Choroid plexus epithelial cell (primary cell): ENCODE measurements around the gene SLC27A2.

ENCODE experiments used
- DNase-seq: peaks from one replicate; pipeline ENCODE4 v3.0.0-alpha.2; 2010; ENCODE audit warnings: low read depth
- H3K4me3 ChIP-seq: 2 replicates; pipeline ENCODE4 v1.5.1; 2011; ENCODE audit warnings: low read depth, mild to moderate bottlenecking, control low read depth, low read length, moderate library complexity
- CTCF ChIP-seq: conservative IDR thresholded peaks from 2 replicates; pipeline ENCODE4 v1.5.1; 2011; ENCODE audit warnings: low read depth, mild to moderate bottlenecking, control low read depth, inconsistent platforms, low read length, moderate library complexity

Gene SLC27A2

GRCh38 chr15:50190166-50190570, 8.2 kb downstream of the SLC27A2 start:
- TF ChIP-seq CTCF: no peak
- DNase-seq: no peak
- H3K4me3 ChIP-seq: no peak overlapping the region

- DNase-seq: no peak
- no peak overlapping the region for H3K4me3 ChIP-seq
- no peak for TF ChIP-seq CTCF
These were observed 8.7 kb downstream of the SLC27A2 start for GRCh38 chr15:50190723-50191122.

- no peak overlapping the region for H3K4me3 ChIP-seq
- DNase-seq: no peak
- no peak for TF ChIP-seq CTCF
These were observed 10.2 kb downstream of the SLC27A2 start for GRCh38 chr15:50192164-50192563.

- no peak overlapping the region for H3K4me3 ChIP-seq
- TF ChIP-seq CTCF: no peak
- no peak for DNase-seq
These were observed 11.1 kb downstream of the SLC27A2 start for GRCh38 chr15:50192926-50193620.

GRCh38 chr15:50202003-50202402, 20.0 kb downstream of the SLC27A2 start:
- DNase-seq: no peak
- no peak overlapping the region for H3K4me3 ChIP-seq
- TF ChIP-seq CTCF: no peak

- no peak for TF ChIP-seq CTCF
- no peak overlapping the region for H3K4me3 ChIP-seq
- no peak for DNase-seq
These were observed 24.0 kb downstream of the SLC27A2 start for GRCh38 chr15:50206020-50206419.

GRCh38 chr15:50209809-50210208, 27.8 kb downstream of the SLC27A2 start:
- no peak for TF ChIP-seq CTCF
- no peak for DNase-seq
- no peak overlapping the region for H3K4me3 ChIP-seq
